NCI-H2196 (cell line): ENCODE measurements around the gene MCAM.

Experiments used
- DNase-seq: peaks from one replicate; lab custom pipeline; 2025; ENCODE audit not compliant: unreplicated experiment; lab: John Stamatoyannopoulos, UW

MCAM gene

DNA sequence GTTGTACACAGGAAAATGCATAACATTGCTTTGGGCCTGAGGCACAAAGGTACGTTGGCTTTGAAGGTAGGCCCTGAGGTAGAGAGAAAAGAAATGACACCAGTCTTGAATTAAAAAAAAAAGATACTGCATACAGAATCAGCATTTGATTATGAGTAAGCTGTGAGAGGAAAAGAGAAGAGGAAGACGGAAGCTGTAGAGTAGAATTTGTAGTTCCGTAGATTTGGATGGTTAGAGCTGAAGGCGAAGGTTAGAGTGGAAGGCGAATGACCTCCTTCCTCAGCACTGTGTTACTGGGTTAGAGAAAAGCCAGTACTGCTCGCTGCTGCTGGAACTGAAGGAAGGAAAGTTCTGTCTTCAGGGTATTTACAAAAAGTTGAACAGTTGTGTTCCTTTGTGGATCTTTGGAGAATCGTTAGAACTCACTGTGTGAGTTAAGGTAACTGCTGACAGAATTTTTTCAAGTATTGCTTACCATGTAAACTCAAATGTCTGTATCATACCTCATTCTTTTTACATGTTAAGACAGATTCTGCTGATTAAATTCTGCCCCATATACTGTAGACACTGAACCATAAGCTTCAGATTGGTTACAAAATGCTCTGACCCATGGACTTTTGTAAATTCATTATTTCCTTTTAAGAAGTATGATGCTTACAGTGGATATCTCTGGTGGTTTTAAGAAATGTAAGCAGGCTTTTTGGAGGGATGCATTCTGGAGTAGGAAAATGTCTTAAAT is 50.2 kb downstream of the MCAM start:
- DNase-seq = no peak

GRCh38 chr11:119266063-119266462 is 50.9 kb downstream of the MCAM start:
- no peak for DNase-seq

DNA sequence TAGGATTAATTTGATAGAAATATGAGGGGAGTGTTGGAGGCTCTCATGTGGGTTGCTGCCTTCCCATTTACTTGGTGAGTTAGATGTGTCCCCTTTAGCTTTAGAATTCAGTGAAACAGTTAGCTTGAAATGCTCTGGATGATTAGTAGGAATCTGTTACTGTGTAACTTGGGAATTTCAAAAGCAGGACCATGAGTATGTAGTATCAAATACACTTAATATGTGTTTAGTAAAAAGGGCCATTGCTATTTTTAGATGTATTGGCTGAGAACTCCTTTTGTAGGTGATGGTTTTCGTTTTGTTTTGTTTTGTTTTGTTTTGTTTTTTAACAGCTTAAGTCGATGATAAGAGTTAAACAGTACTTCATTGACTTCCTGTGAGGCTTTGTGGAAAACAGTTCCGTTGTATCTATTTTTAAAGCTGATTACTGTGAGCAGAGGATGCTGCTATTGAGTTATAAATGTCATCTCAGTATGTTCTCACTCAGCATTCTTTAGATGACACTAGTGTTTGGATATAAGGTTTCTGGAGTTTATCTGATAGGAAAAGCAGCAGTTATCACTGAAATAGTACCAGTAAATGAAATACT is 53.5 kb downstream of the MCAM start:
- DNase-seq = no peak

DNA sequence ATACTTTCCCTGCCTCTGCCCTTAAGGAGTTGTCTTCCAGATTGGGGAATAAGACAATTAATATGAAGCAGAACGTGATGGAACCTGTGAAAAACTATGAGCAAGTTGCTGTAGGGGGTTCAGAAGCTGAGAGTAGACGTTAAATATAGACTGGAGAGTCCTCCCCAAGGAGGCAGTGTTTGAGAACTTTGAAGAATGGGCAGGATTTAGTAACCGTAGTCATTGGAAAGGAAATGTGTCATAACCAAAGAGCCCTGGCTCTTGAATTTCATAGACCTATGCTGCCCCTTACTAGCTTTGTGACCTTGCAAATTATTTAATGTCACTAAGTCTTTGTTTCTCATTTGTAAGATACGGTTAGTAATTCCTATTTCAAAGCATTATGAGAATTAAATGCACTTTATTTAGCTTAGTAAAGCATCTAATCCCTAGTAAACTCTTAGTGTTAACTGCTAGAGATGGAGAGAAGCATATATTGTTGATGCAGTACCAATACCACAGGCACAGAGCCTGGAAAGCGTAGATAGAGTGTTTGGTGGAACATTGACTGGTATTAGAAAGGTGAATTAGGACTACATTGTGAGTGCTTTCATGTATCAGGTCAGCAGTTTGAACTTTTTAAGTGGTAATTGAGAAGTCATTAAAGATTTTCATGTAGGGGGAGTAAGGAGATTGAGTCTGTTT is 54.1 kb downstream of the MCAM start:
- no peak for DNase-seq

GRCh38 chr11:119258983-119259382 is 57.9 kb downstream of the MCAM start:
- DNase-seq = no peak
